NB4 (cell line): ENCODE measurements around the gene ANO1.

Experiments
- DNase-seq: peaks from one replicate; pipeline ENCODE4 v3.0.0; 2010; ENCODE audit warnings: low read depth
- H3K4me3 ChIP-seq: one replicate; pipeline ENCODE4 v1.5.1; 2011; ENCODE audit warnings: mild to moderate bottlenecking, low read depth, low read length, moderate library complexity
- MAX ChIP-seq: IDR thresholded peaks from 2 replicates; pipeline ENCODE4 v1.6.1; 2011; ENCODE audit warnings: low read depth, low read length
- MYC ChIP-seq: IDR thresholded peaks from 2 replicates; pipeline ENCODE4 v1.6.1; 2011; ENCODE audit warnings: low read depth, low read length
- POLR2A ChIP-seq: IDR thresholded peaks from 2 replicates; pipeline ENCODE4 v1.6.1; 2011; ENCODE audit warnings: mild to moderate bottlenecking; ENCODE audit not compliant: insufficient read length; ENCODE audit errors: extremely low read depth
- TF ChIP-seq, protein P1 (sequence below): IDR thresholded peaks from one replicate; pipeline ENCODE4 v1.5.1; 2012; ENCODE audit warnings: low read depth, low read length

Gene ANO1

GRCh38 chr11:70095541-70096252 is 17.6 kb downstream of the ANO1 start:
- DNase-seq, result no peak
- TF ChIP-seq MYC, result no peak
- TF ChIP-seq, protein P1, sequence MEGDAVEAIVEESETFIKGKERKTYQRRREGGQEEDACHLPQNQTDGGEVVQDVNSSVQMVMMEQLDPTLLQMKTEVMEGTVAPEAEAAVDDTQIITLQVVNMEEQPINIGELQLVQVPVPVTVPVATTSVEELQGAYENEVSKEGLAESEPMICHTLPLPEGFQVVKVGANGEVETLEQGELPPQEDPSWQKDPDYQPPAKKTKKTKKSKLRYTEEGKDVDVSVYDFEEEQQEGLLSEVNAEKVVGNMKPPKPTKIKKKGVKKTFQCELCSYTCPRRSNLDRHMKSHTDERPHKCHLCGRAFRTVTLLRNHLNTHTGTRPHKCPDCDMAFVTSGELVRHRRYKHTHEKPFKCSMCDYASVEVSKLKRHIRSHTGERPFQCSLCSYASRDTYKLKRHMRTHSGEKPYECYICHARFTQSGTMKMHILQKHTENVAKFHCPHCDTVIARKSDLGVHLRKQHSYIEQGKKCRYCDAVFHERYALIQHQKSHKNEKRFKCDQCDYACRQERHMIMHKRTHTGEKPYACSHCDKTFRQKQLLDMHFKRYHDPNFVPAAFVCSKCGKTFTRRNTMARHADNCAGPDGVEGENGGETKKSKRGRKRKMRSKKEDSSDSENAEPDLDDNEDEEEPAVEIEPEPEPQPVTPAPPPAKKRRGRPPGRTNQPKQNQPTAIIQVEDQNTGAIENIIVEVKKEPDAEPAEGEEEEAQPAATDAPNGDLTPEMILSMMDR, result no peak
- no peak for TF ChIP-seq POLR2A
- TF ChIP-seq MAX, result no peak
- H3K4me3 ChIP-seq, result no peak overlapping the region

DNA sequence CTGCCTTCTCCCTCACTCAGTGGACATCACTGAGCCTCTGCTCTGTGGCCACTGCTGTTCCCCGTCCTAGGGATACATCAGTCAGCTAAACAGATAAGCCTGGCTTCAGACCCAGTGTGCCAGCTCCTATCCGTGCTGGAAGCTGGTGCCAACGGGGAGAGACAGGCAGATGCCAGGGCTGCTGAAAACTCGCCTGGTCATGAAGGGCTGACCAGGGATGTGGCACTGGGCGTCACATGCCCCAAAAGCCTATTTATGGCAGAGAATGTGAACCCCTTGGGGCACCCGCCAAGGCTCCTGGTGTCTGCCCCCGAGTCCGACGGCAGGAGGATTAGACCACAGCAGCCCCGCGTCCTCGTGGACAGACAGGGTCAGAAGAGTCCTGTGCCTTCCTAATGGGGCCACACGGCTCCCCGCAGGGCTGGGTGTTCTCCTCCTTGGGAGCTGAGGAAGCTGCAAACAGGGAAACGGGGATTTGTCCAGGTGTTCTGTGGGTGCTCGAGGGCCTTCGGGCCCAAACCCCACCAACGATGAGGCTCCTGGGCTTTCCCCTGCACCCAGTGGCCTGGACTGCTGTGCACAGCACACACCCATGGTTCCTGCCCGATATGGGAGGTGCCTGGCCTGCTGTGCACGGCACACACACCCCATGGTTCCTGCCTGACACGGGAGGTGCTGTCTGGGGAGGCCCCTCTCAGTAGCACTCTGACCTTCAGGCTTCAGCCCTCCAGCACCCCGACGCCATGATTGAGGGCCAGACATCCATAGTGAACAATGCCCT is 19.9 kb downstream of the ANO1 start:
- DNase-seq, result no peak
- TF ChIP-seq MYC (no peak), MAX (no peak), POLR2A (no peak)
- TF ChIP-seq, protein P1, result no peak

DNA sequence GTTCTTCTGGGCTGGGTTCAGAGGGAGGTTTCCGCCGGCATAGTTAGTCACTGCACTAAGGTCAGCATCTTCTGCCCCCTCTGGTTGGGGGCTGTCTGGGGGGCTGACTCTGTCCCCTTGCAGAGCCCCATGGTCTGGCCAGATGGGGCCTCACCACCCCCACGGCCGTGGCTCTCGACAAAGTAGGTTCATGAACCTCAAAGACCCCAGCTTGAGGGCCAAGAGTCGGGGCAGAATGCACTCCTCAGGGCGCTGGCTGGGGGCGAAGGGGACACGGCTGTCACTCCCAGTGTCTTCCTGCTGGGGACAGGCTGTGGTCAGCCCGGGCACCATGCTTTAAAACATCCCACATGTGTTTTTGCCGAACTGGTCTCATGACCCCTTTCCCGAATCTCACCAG is 20.8 kb downstream of the ANO1 start:
- no peak for DNase-seq
- no peak overlapping the region for H3K4me3 ChIP-seq
- TF ChIP-seq MAX, result no peak
- no peak for TF ChIP-seq POLR2A
- no peak for TF ChIP-seq MYC
- TF ChIP-seq, protein P1, result no peak

More for the DNA sequence above, 19.9 kb downstream of the ANO1 start:
- H3K4me3 ChIP-seq, result no peak overlapping the region

DNA sequence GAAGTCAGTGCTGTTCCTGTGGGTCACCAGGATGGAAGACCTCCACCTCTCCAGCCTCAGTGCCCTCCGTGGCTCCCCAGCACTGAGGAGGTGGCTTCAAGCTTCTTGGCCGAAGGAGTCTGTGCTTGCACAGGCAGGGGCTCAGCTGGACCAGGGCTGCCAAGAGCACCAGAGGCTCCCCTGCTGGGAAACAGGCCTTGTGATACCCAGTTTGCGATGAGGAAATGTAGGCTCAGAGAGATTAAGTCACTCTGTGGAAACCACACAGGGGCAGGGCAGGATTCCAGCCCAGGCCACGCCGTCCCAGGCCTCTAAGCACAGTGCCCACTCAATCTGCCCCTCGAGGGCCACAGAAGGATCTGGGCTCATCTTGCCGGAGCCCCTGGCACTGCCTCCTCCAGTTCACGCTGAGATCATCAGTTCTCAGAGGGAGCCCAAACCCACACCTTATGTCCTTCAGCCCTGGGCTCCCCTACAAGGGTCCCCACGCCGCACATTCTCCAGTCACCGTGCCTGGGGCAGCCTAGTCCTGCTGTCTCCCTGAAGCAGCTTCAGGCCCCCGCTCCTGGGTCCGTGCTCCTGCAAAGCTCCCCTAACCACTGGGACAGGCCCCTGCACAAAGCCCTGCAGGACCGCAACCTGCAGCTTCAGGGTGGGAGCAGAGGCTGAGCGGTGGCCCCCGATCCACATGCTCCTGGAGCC is 21.6 kb downstream of the ANO1 start:
- no peak for TF ChIP-seq POLR2A
- TF ChIP-seq MYC, result no peak
- TF ChIP-seq MAX, result no peak
- TF ChIP-seq, protein P1, result no peak
- no peak for DNase-seq
- H3K4me3 ChIP-seq, result no peak overlapping the region

DNA sequence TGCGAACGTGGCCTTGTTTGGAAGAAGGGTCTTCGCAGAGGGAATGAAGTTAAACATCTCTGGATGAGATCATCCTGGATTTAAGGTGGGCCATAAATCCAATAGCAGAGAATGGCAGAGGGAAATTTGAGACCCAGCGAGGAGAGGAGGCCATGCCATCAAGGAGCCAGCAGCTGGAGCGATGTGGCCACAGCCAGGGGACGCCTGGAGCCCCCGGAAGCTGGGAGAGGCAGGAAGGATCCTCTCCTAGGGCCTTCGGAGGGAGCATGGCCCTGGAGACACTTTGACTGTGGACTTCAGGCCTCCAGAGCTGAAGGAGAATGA is 22.1 kb downstream of the ANO1 start:
- TF ChIP-seq POLR2A (no peak), MAX (no peak), MYC (no peak)
- TF ChIP-seq, protein P1, result no peak
- H3K4me3 ChIP-seq, result no peak overlapping the region
- no peak for DNase-seq
